Renal cortex interstitium (tissue), 15 donors: ENCODE data around the gene MXD3. TPM values are rescaled to one million over a fixed set of nuclear protein-coding genes. Genes with fewer than 3 reads are reported as not detected.
"Not testable (repeated sequence)": the region's sequence is repeated elsewhere in the genome, so short reads cannot be mapped to it uniquely, and the experiment has no call there.

Source experiments
- DNase-seq, 11 donors: peaks; one replicate each; pipeline ENCODE4 v3.0.0-alpha.2; 2013; ENCODE audit warnings: low read depth in 9 of 11, low spot score in 4 of 11; ENCODE audit errors: extremely low read depth in 1 of 11
- long read RNA-seq, 16 experiments: transcript quantifications; one replicate each; lab custom pipeline, GENCODE V29; 2026
- polyA plus RNA-seq, 3 donors: library from polyadenylated mRNA; unstranded; fragments of 120-200 nt; gene quantifications; one replicate each; pipeline ENCODE4 v1.2.1, GENCODE V29; 2013; ENCODE audit not compliant: insufficient read length in 3 of 3

Gene MXD3
- polyA plus RNA-seq, result 10 to 100 TPM; 15.2 to 26.5 (median 22.1) TPM
- long read RNA-seq, donor 1, partial matches to known transcripts, result 0 of 3 reads
- long read RNA-seq, donor 1, other reads (novel, unspliced or antisense), result 0 of 3 reads
- long read RNA-seq, donor 2, partial matches to known transcripts, result 0 of 4 reads
- long read RNA-seq, donor 2, other reads (novel, unspliced or antisense), result 0 of 4 reads
- long read RNA-seq, donor 3, transcript MXD3-203 (6 exons, 1,483 nt), result major isoform, 8 of 9 reads
- long read RNA-seq, donor 3, partial matches to known transcripts, result 0 of 9 reads
- long read RNA-seq, donor 3, other reads (novel, unspliced or antisense), result 0 of 9 reads
- long read RNA-seq, donor 4, partial matches to known transcripts, result 0 of 6 reads
- long read RNA-seq, donor 4, other reads (novel, unspliced or antisense), result 0 of 6 reads
- long read RNA-seq, donor 5, result 0 reads
- long read RNA-seq, donor 6, partial matches to known transcripts, result 0 of 4 reads
- long read RNA-seq, donor 6, other reads (novel, unspliced or antisense), result 0 of 4 reads
- long read RNA-seq, donor 7, transcript MXD3-203 (6 exons, 1,483 nt), result major isoform, 5 of 8 reads
- long read RNA-seq, donor 7, partial matches to known transcripts, result 0 of 8 reads
- long read RNA-seq, donor 7, other reads (novel, unspliced or antisense), result 0 of 8 reads
- long read RNA-seq, donor 8, result 0 reads
- long read RNA-seq, donor 9, transcript MXD3-203 (6 exons, 1,483 nt), result major isoform, 6 of 6 reads
- long read RNA-seq, donor 9, partial matches to known transcripts, result 0 of 6 reads
- long read RNA-seq, donor 9, other reads (novel, unspliced or antisense), result 0 of 6 reads
- long read RNA-seq, donor 10, transcript MXD3-203 (6 exons, 1,483 nt), result major isoform, 5 of 7 reads
- long read RNA-seq, donor 10, partial matches to known transcripts, result 0 of 7 reads
- long read RNA-seq, donor 10, other reads (novel, unspliced or antisense), result 0 of 7 reads
- long read RNA-seq, donor 11, partial matches to known transcripts, result 0 of 3 reads
- long read RNA-seq, donor 11, other reads (novel, unspliced or antisense), result 0 of 3 reads
- long read RNA-seq, donor 12, result 0 reads
- long read RNA-seq, donor 13, result 0 reads
- long read RNA-seq, donor 14, transcript MXD3-203 (6 exons, 1,483 nt), result major isoform, 5 of 7 reads
- long read RNA-seq, donor 14, partial matches to known transcripts, result 0 of 7 reads
- long read RNA-seq, donor 14, other reads (novel, unspliced or antisense), result 0 of 7 reads
- long read RNA-seq, donor 15, partial matches to known transcripts, result 0 of 4 reads
- long read RNA-seq, donor 15, other reads (novel, unspliced or antisense), result 0 of 4 reads
- long read RNA-seq, donor 16, transcript MXD3-203 (6 exons, 1,483 nt), result major isoform, 13 of 685 reads
- long read RNA-seq, donor 16, partial matches to known transcripts, result 242 of 685 reads
- long read RNA-seq, donor 16, other reads (novel, unspliced or antisense), result 426 of 685 reads

- DNase-seq, result peak; percentile 79 to 95 (median 91)
Observed at GRCh38 chr5:177311723-177312648, at the start of gene MXD3. Gene MXD3 (minus strand): TSS chr5:177311898. CDS start chr5:177311830, 68 bp downstream.

GRCh38 chr5:177360740-177361139, 49.0 kb upstream of the MXD3 start:
- DNase-seq, result not testable (repeated sequence)

- no peak for DNase-seq
Observed at GRCh38 chr5:177359860-177360259, 48.2 kb upstream of the MXD3 start.

- no peak for DNase-seq
Observed at GRCh38 chr5:177359451-177359851, 47.8 kb upstream of the MXD3 start.

GRCh38 chr5:177358370-177358819, 46.7 kb upstream of the MXD3 start:
- DNase-seq, result no peak

GRCh38 chr5:177357459-177358351, 46.0 kb upstream of the MXD3 start, which contains the start of gene RGS14:
Gene RGS14 (plus strand): TSS chr5:177357924. CDS start chr5:177358025, 101 bp downstream.
- no peak for DNase-seq

- no peak for DNase-seq
Observed at GRCh38 chr5:177357146-177357458, 45.4 kb upstream of the MXD3 start.

- DNase-seq, result no peak
Observed at GRCh38 chr5:177356746-177357145, 45.0 kb upstream of the MXD3 start.

- no peak for DNase-seq
Observed at GRCh38 chr5:177355868-177356168, 44.1 kb upstream of the MXD3 start.

GRCh38 chr5:177355162-177355867, 43.6 kb upstream of the MXD3 start:
- no peak for DNase-seq

GRCh38 chr5:177354711-177355110, 43.0 kb upstream of the MXD3 start:
- DNase-seq, result no peak

GRCh38 chr5:177354256-177354655, 42.6 kb upstream of the MXD3 start:
- DNase-seq, result no peak

GRCh38 chr5:177353093-177353492, 41.4 kb upstream of the MXD3 start:
- DNase-seq, result no peak

- peak; percentile 87 to 96 (median 93) for DNase-seq
Observed at GRCh38 chr5:177351392-177352329, 40.0 kb upstream of the MXD3 start, which contains the start of gene LMAN2. Gene LMAN2 (minus strand): TSS chr5:177351668. CDS start chr5:177351647, 21 bp downstream.

GRCh38 chr5:177350776-177351391, 39.2 kb upstream of the MXD3 start:
- DNase-seq, result no peak
